GM12878 (cell line): ENCODE results near the gene PDE9A. TPM values are rescaled to one million over a fixed set of nuclear protein-coding genes. Genes with fewer than 3 reads are reported as not detected.

ENCODE experiments used
- ATAC-seq: fragments of 200-7000 bp; cut with Tn5 transposase; 3 replicates; pipeline ENCODE4 v1.9.1; 2020; ENCODE audit warnings: mild to moderate bottlenecking, moderate library complexity
- BruUV-seq: library from RNA; stranded (reverse); fragments of 400-500 nt; replicated peaks from 2 replicates; lab custom pipeline; 2021; lab: Mats Ljungman, UMichigan
- CTCF ChIA-PET: fragments of 300-600 bp; sonication (Branson Sonifier 250); formaldehyde crosslinking; extraction: SDS; loops from one replicate; lab custom pipeline; 2021; ENCODE audit warnings: inconsistent platforms; lab: Yijun Ruan, JAX
- POLR2A ChIA-PET: fragments of 350-600 bp; formaldehyde crosslinking; extraction: SDS; loops from one replicate; lab custom pipeline; 2021; ENCODE audit warnings: inconsistent platforms; lab: Charles Lee
- RAD21 ChIA-PET: fragments of 300-600 bp; sonication (Branson Sonifier 250); formaldehyde crosslinking; loops from one replicate; lab custom pipeline; 2023; ENCODE audit warnings: antibody characterized with exemption; ENCODE audit not compliant: unreplicated experiment; lab: Charles Lee
- SMC1A ChIA-PET: fragments of 300-600 bp; sonication (Branson Sonifier 250); formaldehyde crosslinking; loops from one replicate; lab custom pipeline; 2023; ENCODE audit not compliant: unreplicated experiment, uncharacterized antibody; lab: Charles Lee
- DNase-seq: peaks from one replicate; pipeline ENCODE4 v3.0.0-alpha.2; 2011; ENCODE audit warnings: low read depth, low spot score
- FAIRE-seq: peaks from 3 replicates; lab custom pipeline; 2011; peaks lifted over from hg19 to GRCh38; lab: Jason Lieb, UNC
- H2AFZ ChIP-seq: 2 replicates; pipeline ENCODE4 v1.6.0; 2011; ENCODE audit warnings: low read depth, low read length, control low read depth; ENCODE audit not compliant: control insufficient read depth
- H3K27ac ChIP-seq: 2 replicates; pipeline ENCODE4 v1.5.1; 2011; ENCODE audit warnings: control low read depth; ENCODE audit not compliant: control insufficient read depth, insufficient read depth
- H3K27me3 ChIP-seq, 2 experiments: replicated peaks in 1 of 2; 2 replicates each; pipeline versions ENCODE4 v1.6.0 to v1.6.1; 2011; ENCODE audit warnings: low read length in 1 of 2; ENCODE audit not compliant: control insufficient read depth in 2 of 2, insufficient read depth in 2 of 2
- H3K36me3 ChIP-seq, 2 experiments: 2 replicates each; pipeline ENCODE4 v1.5.1; 2011; ENCODE audit warnings: low read length in 1 of 2; ENCODE audit not compliant: control insufficient read depth in 2 of 2, insufficient read depth in 2 of 2
- H3K4me1 ChIP-seq: 2 replicates; pipeline ENCODE4 v1.6.1; 2011; ENCODE audit warnings: mild to moderate bottlenecking, low read length, moderate library complexity, mixed read lengths; ENCODE audit not compliant: control insufficient read depth, insufficient read depth
- H3K4me2 ChIP-seq: 2 replicates; pipeline ENCODE4 v1.6.0; 2011; ENCODE audit warnings: control low read depth; ENCODE audit not compliant: control insufficient read depth, insufficient read depth
- H3K4me3 ChIP-seq: fragments of 200-600 bp; sonication (generic); 2 replicates; pipeline ENCODE4 v1.5.1; 2016
- H3K79me2 ChIP-seq: 2 replicates; pipeline ENCODE4 v1.6.0; 2011; ENCODE audit warnings: low read length; ENCODE audit not compliant: control insufficient read depth, insufficient read depth
- H3K9ac ChIP-seq: 2 replicates; pipeline ENCODE4 v1.8.0; 2011; ENCODE audit warnings: low read length, control low read depth, mixed read lengths; ENCODE audit not compliant: control insufficient read depth, insufficient read depth
- H3K9me3 ChIP-seq: replicated peaks from 3 replicates; pipeline ENCODE4 v1.5.1; 2011; ENCODE audit warnings: mild to moderate bottlenecking, low read length; ENCODE audit not compliant: control insufficient read depth, insufficient read depth
- H4K20me1 ChIP-seq: 2 replicates; pipeline ENCODE4 v1.6.0; 2011; ENCODE audit not compliant: control insufficient read depth, insufficient read depth
- BCL3 ChIP-seq: IDR thresholded peaks from 2 replicates; pipeline ENCODE4 v1.6.1; 2011; ENCODE audit warnings: borderline replicate concordance, low read depth, mild to moderate bottlenecking, moderate library complexity, low read length; ENCODE audit not compliant: insufficient read depth, poor library complexity, severe bottlenecking
- EZH2 ChIP-seq: IDR thresholded peaks from 2 replicates; pipeline ENCODE4 v1.6.1; 2012; ENCODE audit warnings: low read depth, mild to moderate bottlenecking, control low read depth, inconsistent platforms, low read length, borderline replicate concordance; ENCODE audit not compliant: control insufficient read depth
- NR2C2 ChIP-seq: IDR thresholded peaks from 2 replicates; pipeline ENCODE4 v1.6.1; 2011; ENCODE audit warnings: borderline replicate concordance, low read depth; ENCODE audit not compliant: control insufficient read depth, insufficient read length
- PBX3 ChIP-seq: IDR thresholded peaks from 2 replicates; pipeline ENCODE4 v1.6.1; 2011; ENCODE audit warnings: mild to moderate bottlenecking, low read depth, low read length, moderate library complexity; ENCODE audit not compliant: insufficient replicate concordance
- RAD21 ChIP-seq: IDR thresholded peaks from 2 replicates; pipeline ENCODE4 v1.6.1; 2011; ENCODE audit warnings: mild to moderate bottlenecking, low read depth, low read length, moderate library complexity; ENCODE audit not compliant: insufficient read depth
- ZBED1 ChIP-seq: IDR thresholded peaks from 2 replicates; pipeline ENCODE4 v1.6.1; 2016; ENCODE audit warnings: borderline replicate concordance
- ZNF274 ChIP-seq: IDR thresholded peaks from one replicate; pipeline ENCODE4 v1.8.0; 2011; ENCODE audit not compliant: insufficient read length, insufficient read depth
- WGBS: methylation state at CpG from one replicate; pipeline ENCODE4 v1.1.6; 2016; ENCODE audit warnings: low lambda C conversion rate; ENCODE audit not compliant: insufficient replicate concordance, insufficient coverage; ENCODE audit errors: missing lambda C conversion rate; 5-methylcytosine and 5-hydroxymethylcytosine counted together
- in situ Hi-C: fragments of 300-500 bp; cut with MboI; formaldehyde crosslinking; loops from 9 replicates; pipeline ENCODE4 v1.14.3; 2018; ENCODE audit warnings: mixed read lengths
- intact Hi-C: fragments of 100-400 bp; cut with micrococcal nuclease; formaldehyde crosslinking; loops from one replicate; pipeline ENCODE4 v1.14.2; 2022; ENCODE audit not compliant: unreplicated experiment
- polyA plus RNA-seq, 11 experiments: library from polyadenylated mRNA; depleted of rRNA in 4 of 11; unstranded in 6 of 11; stranded (reverse) in 5 of 11; fragments of >200 nt; fragmentation: Nextera tagmentation in 4 of 11; fragmentation: Illumina TruSeq in 1 of 11; extraction: Ambion mirVana in 4 of 11; extraction: Trizol in 1 of 11; gene quantifications; 1 replicate in 1 of 11; 2 replicates in 10 of 11; pipeline versions ENCODE4 v1.2.1 to v1.2.3, GENCODE V29; 2011 to 2016; ENCODE audit warnings: inconsistent platforms in 2 of 11, missing spikeins in 2 of 11, low read depth in 1 of 11
- total RNA-seq, 4 experiments: library from RNA; depleted of rRNA in 3 of 4; stranded (reverse); fragments of >200 nt in 3 of 4; fragmentation: Illumina TruSeq in 1 of 4; extraction: Trizol in 1 of 4; gene quantifications; 2 replicates each; pipeline versions ENCODE4 v1.2.1 to v1.2.3, GENCODE V29; 2013 to 2021
- TF ChIP-seq, protein P1 (sequence below): IDR thresholded peaks from 2 replicates; pipeline ENCODE4 v1.6.1; 2011; ENCODE audit warnings: low read depth, mild to moderate bottlenecking, low read length, moderate library complexity, borderline replicate concordance; ENCODE audit errors: extremely low read depth

PDE9A gene
- total and polyA plus RNA-seq, 10 of the 15 experiments (the other 5 are each of a cell fraction or from before 2014, with no cell fraction given), result 0.08 to 0.45 (median 0.20) TPM; not detected in 1

- no peak overlapping the region for H3K4me3 ChIP-seq
- WGBS, result 78% methylated on average over 18 of the region's 20 CpGs
- no peaks in the 10 kb centered on the region for H3K79me2 ChIP-seq
- TF ChIP-seq ZBED1 (no peak), ZNF274 (no peak), PBX3 (peak; percentile 20), RAD21 (no peak), EZH2 (no peak), BCL3 (peak; percentile 70), NR2C2 (peak; percentile 34)
- TF ChIP-seq, protein P1, sequence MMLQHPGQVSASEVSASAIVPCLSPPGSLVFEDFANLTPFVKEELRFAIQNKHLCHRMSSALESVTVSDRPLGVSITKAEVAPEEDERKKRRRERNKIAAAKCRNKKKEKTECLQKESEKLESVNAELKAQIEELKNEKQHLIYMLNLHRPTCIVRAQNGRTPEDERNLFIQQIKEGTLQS, result no peak
- H3K4me1 ChIP-seq, result peaks cover 17% of the 10 kb centered on the region
- ATAC-seq, result no peak
- no peak for DNase-seq
- SMC1A ChIA-PET, result no interaction called here
- no peak overlapping the region for H3K27ac ChIP-seq
- H2AFZ ChIP-seq, result no peak overlapping the region
- H3K4me2 ChIP-seq, result no peak overlapping the region
- POLR2A ChIA-PET, result no interaction called here
- RAD21 ChIA-PET, result no interaction called here
- H3K36me3 ChIP-seq, result no peaks in the 10 kb centered on the region
- CTCF ChIA-PET, result no interaction called here
- no peak overlapping the region for H3K9ac ChIP-seq
- in situ Hi-C loops, result no loop called here
- no peaks in the 10 kb centered on the region; the same call in 2 of the 3 replicates for H3K9me3 ChIP-seq
- H3K27me3 ChIP-seq, result peaks cover 0 to 12% of the 10 kb centered on the region in 2 experiments; a peak in 2 of 4 replicates
- no peak for FAIRE-seq
- intact Hi-C loops, result no loop called here
- no TSS peak for BruUV-seq
- H4K20me1 ChIP-seq, result no peaks in the 10 kb centered on the region
These were observed 9.2 kb downstream of the PDE9A start for GRCh38 chr21:42662430-42663199.
